ENCODE results near the gene NOS3.

- TF ChIP-seq EZH2 (conservative IDR thresholded peaks at IDR 0.05; ENCODE audit: low read depth, low read length) (no peak), SP4 (CRISPR knock-in tag; IDR thresholded peaks at IDR 0.05) (no peak), ZNF282 (IDR thresholded peaks at IDR 0.05; ENCODE audit: partially characterized antibody) (no peak), POLR2AphosphoS5 (IDR thresholded peaks at IDR 0.05; ENCODE audit: low read depth, low read length) (no peak), SMC3 (IDR thresholded peaks at IDR 0.05; ENCODE audit: low read length) (no peak)
- TF ChIP-seq, protein P1, sequence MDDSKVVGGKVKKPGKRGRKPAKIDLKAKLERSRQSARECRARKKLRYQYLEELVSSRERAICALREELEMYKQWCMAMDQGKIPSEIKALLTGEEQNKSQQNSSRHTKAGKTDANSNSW (CRISPR knock-in tag; IDR thresholded peaks at IDR 0.05; ENCODE audit: borderline replicate concordance), result no peak
- TF ChIP-seq, protein P2, sequence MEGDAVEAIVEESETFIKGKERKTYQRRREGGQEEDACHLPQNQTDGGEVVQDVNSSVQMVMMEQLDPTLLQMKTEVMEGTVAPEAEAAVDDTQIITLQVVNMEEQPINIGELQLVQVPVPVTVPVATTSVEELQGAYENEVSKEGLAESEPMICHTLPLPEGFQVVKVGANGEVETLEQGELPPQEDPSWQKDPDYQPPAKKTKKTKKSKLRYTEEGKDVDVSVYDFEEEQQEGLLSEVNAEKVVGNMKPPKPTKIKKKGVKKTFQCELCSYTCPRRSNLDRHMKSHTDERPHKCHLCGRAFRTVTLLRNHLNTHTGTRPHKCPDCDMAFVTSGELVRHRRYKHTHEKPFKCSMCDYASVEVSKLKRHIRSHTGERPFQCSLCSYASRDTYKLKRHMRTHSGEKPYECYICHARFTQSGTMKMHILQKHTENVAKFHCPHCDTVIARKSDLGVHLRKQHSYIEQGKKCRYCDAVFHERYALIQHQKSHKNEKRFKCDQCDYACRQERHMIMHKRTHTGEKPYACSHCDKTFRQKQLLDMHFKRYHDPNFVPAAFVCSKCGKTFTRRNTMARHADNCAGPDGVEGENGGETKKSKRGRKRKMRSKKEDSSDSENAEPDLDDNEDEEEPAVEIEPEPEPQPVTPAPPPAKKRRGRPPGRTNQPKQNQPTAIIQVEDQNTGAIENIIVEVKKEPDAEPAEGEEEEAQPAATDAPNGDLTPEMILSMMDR (CRISPR knock-in tag; IDR thresholded peaks at IDR 0.05), result no peak
Observed at GRCh38 chr7:150992833-150993302, 2.1 kb downstream of the NOS3 start.
